Measurements from ENCODE around the gene NAA35.
A peak's percentile ranks its signal among the peaks of the same experiment; 100 is the strongest.
"Not testable (repeated sequence)": the region's sequence is repeated elsewhere in the genome, so short reads cannot be mapped to it uniquely, and the experiment has no call there.

The NAA35 gene

DNA sequence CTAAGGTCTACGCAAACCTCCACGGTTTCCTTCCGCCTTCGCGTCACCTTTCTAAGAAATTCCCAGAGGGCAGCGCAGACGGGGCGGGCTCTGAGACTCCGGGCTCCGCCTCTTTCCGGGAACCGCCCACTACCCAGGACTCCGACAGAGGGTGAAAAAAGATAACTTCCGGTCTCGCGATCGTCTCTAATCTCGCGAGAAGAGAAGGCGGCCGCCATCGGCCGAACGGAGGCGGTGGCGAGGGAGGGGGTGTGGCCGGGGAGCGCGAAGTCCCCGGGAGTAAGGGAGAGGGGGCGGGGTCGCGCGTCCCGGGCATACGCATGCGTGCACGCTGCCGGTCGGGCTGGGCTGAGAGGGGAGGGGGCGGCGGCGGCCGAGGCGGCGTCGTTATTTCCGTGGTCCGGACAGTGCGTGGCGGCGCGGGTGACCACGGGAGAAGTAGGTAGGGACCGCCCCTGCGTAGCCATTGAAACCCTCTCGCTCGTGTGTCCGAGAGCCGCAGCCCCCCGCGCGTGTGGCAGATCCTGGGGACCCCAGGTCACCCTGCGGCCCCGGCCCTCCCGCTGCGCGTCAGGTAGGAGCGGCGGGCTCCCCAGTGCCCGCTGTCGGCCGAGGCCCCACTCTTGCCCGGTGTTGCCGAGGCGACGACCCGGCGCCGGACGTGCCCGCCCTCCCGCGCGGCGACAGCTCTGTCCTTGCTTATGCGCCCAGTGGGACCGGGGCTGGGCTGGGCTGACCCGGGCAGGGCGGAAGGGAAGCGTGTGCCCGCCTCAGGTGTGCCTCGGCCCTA, at the start of gene NAA35:
Gene NAA35 (plus strand): TSS at position 315 of the 790 bp plus-strand sequence. CDS start 1,014 bp downstream, outside the sequence.
- TF ChIP-seq POLR2A (IDR thresholded peaks at IDR 0.05; ENCODE audit: low read depth, low read length) = peak; percentile 52
- DNase-seq (ENCODE audit: insufficient read length, low spot score) (peak; percentile 98), FAIRE-seq (peak; percentile 99)

DNA sequence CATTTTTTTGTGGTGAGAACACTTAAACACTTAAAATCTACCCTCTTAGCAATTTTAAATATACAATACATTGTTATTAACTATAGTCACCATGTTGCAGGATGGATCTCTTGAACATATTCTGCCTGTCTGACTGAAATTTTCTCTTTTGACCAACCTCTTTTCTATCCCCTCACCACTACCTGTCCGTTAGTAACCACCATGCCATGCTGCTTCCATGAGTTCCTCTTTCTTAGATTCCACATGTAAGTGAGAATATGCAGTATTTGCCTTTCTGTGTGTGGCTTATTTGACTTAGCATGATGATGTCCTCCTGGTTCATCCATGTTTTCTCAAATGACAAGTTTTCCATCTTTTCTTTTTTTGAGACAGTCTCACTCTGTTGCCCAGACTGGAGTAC, 48.5 kb upstream of the NAA35 start:
- DNase-seq (ENCODE audit: insufficient read length, low spot score) = no peak
- no peak for TF ChIP-seq POLR2A (IDR thresholded peaks at IDR 0.05; ENCODE audit: low read depth, low read length)
- FAIRE-seq = peak; percentile 11

DNA sequence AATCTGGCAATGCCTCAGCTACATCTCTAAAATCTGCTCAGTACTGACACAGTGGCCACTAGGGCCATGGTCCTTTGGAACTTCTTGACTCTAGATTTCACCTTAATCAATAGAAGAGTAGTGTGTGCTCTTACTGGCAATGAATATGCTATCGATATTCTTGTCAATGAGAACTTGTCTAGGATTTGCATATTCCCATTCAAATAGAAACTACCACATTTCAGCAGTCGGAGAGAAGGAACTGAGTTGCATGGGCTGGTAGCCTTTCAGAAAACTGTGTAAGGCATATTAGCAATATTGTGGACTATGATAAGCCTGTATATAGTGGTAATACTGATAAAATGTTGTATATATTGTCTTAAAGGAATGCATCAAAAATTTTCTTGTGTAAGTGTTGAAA, 45.3 kb upstream of the NAA35 start:
- DNase-seq (ENCODE audit: insufficient read length, low spot score) (no peak), FAIRE-seq (peak; percentile 23)
- no peak for TF ChIP-seq POLR2A (IDR thresholded peaks at IDR 0.05; ENCODE audit: low read depth, low read length)

DNA sequence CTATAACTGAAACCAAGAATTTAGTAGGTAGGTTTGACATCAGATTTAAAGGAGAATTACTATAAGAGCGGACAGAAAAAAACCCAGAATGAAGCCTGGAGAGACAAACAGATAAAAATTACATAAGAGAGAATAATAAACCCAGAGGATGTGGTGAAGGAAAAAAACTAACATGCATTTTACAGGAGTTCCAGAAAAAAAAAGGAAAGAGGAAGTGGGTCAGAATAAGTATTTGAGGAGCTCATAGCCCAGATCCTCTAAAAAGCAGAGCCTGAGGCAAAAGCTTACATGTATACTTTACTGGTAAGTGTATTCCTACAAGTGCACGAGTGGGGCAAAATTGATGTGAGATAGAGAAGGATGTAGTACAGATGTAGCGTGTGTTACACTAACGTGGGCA, 43.1 kb upstream of the NAA35 start:
- no peak for FAIRE-seq
- TF ChIP-seq POLR2A (IDR thresholded peaks at IDR 0.05; ENCODE audit: low read depth, low read length) = no peak
- no peak for DNase-seq (ENCODE audit: insufficient read length, low spot score)

DNA sequence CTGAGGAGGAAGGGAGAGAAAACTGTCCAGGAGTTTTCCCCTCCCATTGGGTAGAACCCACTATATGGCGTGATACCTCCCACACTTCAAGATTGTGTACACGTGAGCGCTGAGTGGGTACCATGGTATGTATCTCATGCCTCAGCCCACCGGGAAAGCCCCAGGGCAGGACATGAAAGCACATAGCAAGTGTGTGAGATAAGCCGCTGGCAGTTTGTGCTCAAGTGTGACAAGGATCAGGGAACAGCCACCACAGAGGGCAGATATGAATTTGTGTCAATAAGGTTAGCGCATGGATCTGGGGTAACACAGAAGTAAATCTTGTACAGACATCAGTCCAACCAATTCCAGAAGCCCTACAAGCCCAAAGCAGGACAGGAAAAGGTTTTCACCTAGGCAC, 42.6 kb upstream of the NAA35 start:
- FAIRE-seq (no peak), DNase-seq (ENCODE audit: insufficient read length, low spot score) (no peak)
- no peak for TF ChIP-seq POLR2A (IDR thresholded peaks at IDR 0.05; ENCODE audit: low read depth, low read length)

DNA sequence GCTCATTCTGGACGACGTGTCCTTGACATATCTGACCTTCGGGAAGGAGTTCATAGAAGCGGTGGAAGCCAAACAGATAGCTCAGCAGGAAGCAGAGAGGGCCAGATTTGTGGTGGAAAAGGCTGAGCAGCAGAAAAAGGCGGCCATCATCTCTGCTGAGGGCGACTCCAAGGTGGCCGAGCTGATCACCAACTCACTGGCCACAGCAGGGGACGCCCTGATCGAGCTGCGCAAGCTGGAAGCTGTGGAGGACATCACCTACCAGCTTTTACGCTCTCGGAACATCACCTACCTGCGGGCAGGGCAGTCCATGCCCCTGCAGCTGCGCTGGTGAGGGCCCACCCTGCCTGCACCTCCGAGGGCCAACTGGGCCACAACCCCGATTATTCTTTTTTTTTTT, 41.6 kb upstream of the NAA35 start:
- no peak for TF ChIP-seq POLR2A (IDR thresholded peaks at IDR 0.05; ENCODE audit: low read depth, low read length)
- FAIRE-seq (no peak), DNase-seq (ENCODE audit: insufficient read length, low spot score) (no peak)

DNA sequence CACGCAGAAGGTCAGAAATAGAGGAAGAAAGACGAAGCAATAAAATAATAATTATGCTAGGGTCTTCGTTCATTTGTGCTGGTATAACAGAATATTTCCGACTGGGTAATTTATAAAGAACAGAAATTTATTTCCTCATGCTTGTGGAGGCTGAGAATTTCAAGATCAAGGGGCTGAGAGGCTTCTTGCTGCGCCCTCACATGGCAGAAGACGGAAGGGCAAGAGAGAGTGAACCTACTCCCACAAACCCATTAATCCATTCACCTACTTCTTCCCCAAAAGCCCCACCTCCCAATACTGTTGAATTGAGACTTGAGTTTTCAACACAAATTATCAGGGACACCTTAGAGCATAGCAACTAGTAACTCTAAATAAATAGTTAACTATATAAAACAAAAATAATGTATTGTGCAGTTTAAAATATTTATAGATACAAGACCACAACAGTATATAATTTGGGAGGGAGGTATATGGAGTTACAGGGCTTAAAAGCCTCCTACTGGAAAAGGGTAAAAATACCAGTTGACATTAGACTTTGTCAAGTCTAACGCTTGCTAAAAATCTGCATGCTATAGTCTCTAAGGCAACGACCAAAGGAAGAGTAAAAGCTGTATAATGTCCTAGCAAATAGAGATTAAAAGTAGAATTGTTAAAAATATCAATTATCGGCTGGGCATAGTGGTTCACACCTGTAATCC, 40.3 kb upstream of the NAA35 start:
- DNase-seq (ENCODE audit: insufficient read length, low spot score) = peak; percentile 31
- TF ChIP-seq POLR2A (IDR thresholded peaks at IDR 0.05; ENCODE audit: low read depth, low read length) = no peak
- peak; percentile 83 for FAIRE-seq

DNA sequence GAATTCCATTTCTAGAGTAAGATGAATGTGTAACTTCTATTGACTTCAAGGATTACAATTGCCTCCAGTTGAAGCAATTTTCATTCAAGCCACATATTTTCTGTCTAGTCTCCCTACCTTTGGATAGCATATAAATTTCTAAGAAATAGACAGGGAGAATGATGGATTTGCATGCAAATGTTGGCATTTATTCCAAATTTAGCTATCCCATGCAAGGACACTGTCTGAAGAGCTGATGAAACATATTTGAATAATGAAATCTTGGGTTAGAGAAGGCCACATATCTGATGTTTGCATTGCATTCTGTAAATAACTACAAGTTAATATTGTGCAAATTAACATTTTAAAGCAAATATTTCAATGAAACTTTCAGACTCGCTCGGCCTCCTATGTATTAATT, 36.0 kb upstream of the NAA35 start:
- no peak for TF ChIP-seq POLR2A (IDR thresholded peaks at IDR 0.05; ENCODE audit: low read depth, low read length)
- no peak for DNase-seq (ENCODE audit: insufficient read length, low spot score)
- FAIRE-seq = no peak

DNA sequence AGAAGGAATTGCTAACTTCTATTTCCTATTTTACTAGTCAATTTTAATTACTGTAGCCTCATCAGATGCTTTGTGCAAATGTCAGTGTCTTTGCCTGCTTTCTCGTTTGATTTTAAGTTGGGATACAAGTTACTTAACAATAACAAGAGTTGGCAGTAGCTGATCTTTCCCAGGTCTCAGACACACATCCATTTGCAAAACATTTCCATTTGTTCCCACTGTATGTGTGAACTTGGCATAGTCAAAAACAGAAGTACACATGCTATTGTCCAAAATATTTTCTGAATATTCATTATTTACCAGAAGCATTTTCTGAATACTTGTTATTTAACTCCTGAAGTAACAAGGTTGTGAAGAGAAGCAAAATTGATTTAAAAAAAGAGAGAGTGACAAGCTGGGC, 35.0 kb upstream of the NAA35 start:
- DNase-seq (ENCODE audit: insufficient read length, low spot score) = no peak
- FAIRE-seq = no peak
- TF ChIP-seq POLR2A (IDR thresholded peaks at IDR 0.05; ENCODE audit: low read depth, low read length) = no peak

DNA sequence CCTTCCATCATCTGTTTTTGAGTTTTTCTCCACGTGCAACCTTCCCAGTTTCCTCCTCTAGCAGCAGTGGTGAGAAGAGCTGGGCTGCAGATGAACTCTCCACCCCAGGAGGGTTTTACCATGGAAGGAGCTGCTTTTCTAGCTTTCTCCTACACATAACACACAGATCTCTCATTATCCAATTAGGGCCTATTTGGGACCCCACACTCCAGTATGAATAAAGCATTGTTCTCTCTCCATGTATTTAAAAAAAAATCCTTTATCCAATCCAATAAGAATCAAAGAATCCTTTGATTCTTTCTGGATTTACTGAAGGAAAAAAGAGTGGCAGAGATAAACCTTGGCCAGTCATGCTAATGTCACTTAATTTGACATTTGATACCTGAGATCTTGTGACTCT, 31.6 kb upstream of the NAA35 start:
- DNase-seq (ENCODE audit: insufficient read length, low spot score) (no peak), FAIRE-seq (no peak)
- TF ChIP-seq POLR2A (IDR thresholded peaks at IDR 0.05; ENCODE audit: low read depth, low read length) = no peak

DNA sequence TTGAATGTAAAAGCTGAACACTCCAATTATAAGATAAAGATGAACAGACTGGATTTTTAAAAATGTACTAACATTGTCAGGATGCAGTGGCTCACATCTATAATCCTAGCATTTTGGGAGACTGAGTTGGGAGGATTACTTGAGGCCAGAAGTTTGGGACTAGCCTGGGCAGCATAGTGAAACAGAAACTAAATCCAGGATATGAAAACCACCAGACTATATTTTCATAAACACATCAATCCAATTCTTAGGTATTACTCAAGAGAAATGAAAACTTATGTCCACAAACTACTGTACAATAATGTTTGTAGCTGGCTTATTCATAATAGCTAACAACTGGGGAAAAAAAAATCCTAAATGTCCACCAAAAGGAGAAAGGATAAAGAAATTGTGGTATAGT, 26.8 kb upstream of the NAA35 start:
- FAIRE-seq (peak; percentile 84), DNase-seq (ENCODE audit: insufficient read length, low spot score) (no peak)
- no peak for TF ChIP-seq POLR2A (IDR thresholded peaks at IDR 0.05; ENCODE audit: low read depth, low read length)

DNA sequence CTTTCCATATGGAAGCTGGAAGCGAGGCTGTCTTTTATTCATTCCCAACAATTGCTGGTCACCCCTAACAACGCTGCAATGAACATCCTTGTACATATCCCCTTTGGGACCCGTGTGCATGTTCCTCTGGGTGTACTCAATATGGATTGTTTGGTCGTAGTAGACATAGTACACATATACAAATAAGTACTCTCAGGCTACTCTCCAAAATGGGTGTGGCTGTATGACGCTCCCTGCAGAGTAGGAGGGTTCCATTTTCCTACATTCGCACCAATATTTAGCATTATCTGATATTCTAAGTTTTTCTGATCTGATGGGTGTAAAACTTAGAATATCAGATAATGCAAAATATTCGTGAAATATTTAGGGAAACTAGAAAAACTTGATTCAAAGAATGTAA, 23.2 kb upstream of the NAA35 start:
- no peak for TF ChIP-seq POLR2A (IDR thresholded peaks at IDR 0.05; ENCODE audit: low read depth, low read length)
- FAIRE-seq (no peak), DNase-seq (ENCODE audit: insufficient read length, low spot score) (no peak)

DNA sequence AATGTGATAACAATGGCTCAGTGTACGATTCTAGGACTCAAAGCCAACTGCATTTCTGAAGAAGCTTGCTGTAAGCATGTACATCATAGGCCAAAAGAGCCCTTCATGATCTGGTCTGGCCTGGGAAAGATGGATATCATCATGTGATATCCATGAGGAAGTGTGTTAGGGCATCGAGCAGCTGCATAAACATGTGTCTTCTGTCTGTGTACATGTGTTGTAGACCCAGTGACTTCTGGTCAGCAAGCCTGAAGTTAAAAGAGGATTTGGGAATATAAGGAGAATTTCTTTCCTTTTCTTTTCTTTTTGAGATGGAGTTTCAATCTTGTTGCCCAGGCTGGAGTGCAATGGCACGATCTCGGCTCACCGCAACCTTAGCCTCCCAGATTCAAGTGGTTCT, 15.5 kb upstream of the NAA35 start:
- FAIRE-seq (peak; percentile 20), DNase-seq (ENCODE audit: insufficient read length, low spot score) (no peak)
- TF ChIP-seq POLR2A (IDR thresholded peaks at IDR 0.05; ENCODE audit: low read depth, low read length) = no peak

DNA sequence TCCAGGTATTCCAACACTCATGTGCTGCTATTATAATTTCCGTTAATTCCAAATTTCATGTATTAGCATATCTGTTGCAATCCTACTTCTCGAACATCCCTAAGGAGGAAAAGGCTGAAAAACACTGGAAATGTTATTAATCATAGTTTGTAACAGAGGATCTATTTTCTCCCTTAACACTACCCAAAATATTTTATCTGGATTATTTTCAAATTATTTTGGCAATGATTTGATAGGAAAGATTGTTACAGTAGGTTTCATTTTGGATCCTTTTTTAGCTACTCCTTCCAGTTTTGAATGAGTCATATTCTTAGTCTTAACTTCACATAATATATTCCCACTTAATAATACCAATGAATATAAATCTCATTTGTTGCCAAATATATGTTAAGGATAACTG, 13.9 kb upstream of the NAA35 start:
- FAIRE-seq (no peak), DNase-seq (ENCODE audit: insufficient read length, low spot score) (no peak)
- no peak for TF ChIP-seq POLR2A (IDR thresholded peaks at IDR 0.05; ENCODE audit: low read depth, low read length)

DNA sequence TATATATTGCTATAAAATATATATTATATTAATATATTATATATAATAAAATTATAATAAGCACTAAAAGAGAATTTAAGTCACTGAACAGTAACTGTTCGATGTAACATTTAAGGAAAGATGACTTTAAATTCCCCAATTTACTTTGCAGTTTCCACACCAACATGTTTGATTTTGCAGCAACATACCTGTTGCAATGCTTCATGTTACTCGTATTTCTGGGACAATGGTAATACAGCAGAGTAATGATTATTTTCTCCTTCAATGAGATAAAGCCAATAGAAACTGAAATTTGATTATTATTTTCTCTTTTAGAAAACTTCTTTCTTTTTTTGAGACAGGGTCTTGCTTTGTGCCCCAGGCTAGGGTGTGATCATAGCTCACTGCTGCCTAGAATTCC, 9.5 kb upstream of the NAA35 start:
- FAIRE-seq = no peak
- TF ChIP-seq POLR2A (IDR thresholded peaks at IDR 0.05; ENCODE audit: low read depth, low read length) = no peak
- DNase-seq (ENCODE audit: insufficient read length, low spot score) = no peak

DNA sequence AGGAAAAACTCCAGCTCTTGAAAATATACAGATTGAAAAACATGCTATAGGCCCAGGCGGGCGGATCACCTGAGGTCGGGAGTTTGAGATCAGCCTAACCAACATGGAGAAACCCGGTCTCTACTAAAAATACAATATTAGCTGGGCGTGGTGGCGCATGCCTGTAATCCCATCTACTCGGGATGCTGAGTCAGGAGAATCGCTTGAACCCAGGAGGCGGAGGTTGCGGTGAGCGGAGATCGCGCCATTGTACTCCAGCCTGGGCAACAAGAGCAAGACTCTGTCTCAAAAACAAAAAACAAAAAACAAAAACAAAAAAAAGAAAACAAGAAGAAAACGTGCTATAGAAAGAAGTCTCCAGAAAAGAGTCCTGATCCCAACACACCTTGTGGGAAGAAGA, 5.0 kb upstream of the NAA35 start:
- DNase-seq (ENCODE audit: insufficient read length, low spot score); FAIRE-seq: not testable (repeated sequence)
